HG02642 (cell line): ENCODE results near the gene KLHL21.
"Not testable (repeated sequence)": the region's sequence is repeated elsewhere in the genome, so short reads cannot be mapped to it uniquely, and the experiment has no call there.

Experiments used
- ATAC-seq: cut with Tn5 transposase; IDR thresholded peaks from one replicate; pipeline ENCODE4 v1.9.1; 2021; ENCODE audit warnings: mild to moderate bottlenecking; ENCODE audit not compliant: unreplicated experiment, poor library complexity

KLHL21 gene

DNA sequence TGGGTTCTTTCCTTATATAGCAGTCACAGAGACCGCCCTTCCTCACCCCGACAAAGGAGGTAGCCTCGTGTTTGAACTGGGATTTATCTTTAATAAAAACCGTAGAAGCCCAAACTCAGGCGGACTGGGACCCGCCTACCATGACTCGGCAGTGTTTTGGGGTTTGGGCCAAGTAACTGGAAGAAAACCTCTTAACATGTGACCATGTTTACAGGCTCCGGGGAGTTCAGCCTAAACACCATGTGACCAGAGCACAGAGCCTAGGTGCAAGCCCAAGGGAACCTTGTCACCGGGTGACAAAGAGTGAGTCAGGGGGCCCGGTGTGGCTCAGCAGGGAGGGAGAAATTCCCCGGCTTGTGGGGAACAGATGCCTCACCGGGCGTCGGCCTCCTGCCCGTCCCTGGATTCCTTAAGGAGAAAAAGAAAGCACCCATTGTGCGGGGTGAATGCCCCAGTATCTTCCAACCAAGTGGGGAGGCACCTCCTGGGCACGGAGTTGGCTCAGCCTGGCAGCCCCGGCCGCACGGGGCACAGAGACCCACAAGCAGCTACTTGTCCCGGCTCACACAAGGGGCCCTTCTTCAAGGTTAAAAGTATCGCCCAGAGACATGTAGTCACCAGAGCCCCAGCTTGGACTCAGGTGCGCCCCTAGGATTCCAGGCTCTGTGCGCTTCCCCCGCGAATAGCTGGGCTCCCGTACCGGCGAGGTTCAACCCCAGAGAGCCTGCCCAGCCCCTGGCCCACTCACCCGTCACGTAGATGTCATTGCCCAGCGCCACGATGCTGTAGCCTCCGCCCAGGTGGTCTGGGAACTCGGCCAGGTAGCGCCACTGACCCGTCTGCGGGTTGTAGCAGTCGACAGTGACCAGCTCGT, 1.4 kb downstream of the KLHL21 start:
- ATAC-seq: no peak

DNA sequence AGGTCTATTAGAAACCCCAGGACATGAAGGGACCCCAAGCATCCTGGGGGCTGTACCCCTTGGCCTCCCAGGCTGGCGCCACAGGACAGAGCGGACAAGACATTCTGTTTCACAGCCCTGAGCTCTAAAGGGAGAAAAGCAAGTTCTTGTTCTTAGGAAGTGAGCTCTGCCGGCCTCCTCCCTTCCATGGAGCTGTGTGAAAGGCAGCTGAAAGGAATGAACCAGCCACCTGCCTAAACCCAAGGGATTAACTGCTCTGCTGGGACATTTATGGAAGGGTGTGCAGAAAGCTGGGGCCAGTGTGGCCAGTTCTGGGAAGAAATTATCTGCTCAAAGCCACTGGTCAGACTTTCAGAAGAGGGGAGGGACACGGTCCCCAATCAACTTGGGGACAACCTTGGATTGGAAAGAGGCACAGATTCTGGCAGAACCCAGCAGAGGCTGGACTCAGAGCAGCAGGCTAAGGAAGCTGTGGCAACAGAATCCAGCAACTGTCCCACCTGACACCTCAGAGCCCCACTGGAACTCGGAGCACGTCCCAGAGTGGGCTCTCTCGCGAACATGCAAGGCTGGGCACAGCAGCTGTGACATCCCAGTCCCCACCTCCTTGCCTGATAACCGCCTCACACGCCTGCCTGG, 2.1 kb downstream of the KLHL21 start:
- no peak for ATAC-seq

DNA sequence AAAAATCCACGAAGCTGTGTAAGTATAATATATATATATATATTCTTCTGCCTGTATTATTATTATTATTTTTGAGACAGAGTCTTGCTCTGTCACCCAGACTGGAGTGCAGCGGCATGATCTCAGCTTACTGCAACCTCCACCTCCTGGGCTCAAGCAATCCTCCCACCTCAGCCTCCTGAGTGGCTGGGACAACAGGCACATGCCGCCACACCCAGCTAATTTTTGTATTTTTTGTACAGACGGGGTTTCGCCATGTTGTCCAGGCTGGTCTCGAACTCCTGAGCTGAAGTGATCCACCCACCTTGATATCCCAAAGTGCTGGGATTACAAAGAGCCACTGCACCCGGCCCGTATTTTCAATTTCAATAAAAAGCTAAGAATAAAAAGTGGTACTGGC, 2.7 kb downstream of the KLHL21 start:
- not testable (repeated sequence) for ATAC-seq

DNA sequence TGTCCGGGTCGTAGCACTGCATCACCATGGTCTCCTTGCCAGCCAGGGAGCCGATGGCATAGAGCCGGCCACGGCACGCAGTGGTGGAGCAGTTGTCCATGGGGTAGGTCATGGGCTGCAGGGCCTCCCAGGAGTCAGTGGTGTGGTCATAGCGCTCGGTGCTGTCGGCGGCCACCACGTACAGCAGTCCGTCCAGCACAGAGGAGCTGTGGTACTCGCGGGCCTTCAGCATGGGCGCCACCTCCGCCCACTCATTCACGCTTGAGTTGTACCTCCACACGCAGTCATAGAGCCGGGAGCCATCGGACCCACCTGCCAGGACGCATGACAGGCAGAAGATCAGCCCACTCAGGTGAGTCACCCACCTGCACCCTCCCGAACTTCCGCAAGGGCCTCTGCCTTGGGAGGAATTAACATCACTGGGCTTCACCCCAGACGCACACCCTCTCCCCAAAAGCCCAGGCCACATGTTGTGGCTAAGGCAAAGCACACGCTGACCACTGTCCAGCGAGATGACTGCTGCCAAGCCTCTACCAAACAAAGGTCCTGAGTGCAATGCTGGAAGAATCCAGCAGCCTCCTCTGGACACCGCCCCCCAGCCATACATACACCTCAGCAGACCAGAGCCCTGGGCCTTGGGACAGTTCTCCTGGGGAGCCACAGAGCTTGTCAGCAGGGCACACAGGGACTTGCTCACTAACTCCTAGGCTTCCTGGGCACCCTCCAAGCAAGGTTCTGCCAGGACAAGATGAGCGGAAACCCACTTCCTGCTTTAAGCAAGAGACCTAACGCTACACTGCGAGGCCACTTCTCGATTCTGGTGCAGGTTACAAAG, 3.3 kb downstream of the KLHL21 start:
- ATAC-seq: no peak

DNA sequence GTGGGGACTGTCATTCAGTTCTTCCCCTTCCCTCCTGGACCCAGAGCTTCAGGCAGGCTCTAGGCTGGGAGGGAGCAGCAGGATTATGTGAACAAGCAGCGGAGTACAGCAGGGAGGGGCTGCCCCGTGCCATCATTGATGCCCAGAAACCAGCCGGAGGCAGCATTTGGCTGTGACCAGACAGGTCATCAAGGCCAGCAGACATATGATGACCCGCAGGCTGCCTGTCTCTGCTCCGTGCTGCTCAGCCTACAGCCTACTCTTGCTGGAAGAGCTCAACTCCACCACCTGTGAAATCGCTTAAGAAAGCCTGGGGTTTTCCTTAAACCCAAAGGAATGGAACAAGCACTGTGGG, 4.9 kb downstream of the KLHL21 start:
- no peak for ATAC-seq

DNA sequence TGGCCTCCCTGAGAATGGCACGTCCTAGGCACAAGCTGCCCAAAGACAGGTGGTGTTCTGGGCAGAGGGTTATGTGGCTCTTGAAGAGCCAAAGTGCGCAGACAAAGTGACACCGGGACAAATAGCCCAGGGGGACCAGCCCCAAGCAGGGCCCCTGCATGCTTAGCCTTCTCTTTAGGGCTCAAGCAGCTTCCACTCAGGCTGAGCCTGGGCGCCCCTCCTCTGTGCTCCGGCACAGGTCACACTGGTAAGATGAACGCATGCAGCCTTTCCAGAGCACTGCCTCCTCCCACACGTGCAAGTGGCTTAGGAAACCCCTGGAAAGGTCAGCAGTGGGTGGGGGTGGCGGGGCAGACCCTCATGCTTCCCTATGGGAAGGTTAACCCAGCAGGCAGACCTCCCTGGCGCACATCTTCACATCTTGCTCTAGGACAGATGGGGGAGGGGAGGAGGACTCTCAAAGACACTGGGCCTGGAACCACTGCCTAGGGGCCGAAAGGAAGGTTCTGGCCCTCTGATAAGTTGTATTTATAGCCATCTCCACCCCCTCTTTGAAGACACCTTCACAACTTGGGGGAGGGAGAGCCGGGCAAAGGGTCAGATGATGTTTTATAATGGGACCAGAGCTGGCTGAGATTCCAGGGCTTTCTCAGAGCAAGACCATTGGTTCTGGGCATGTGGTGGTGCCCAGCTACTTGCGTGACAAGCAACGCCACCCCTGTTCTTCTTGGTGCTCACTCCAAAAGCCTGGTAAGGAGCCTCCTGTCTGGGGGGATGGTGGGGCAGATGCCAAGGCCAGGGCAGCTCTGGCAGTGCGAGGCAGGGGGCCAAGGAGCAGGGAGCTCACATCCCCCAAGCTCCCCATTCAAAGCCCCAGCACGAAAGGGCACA, 5.5 kb downstream of the KLHL21 start:
- ATAC-seq: no peak

DNA sequence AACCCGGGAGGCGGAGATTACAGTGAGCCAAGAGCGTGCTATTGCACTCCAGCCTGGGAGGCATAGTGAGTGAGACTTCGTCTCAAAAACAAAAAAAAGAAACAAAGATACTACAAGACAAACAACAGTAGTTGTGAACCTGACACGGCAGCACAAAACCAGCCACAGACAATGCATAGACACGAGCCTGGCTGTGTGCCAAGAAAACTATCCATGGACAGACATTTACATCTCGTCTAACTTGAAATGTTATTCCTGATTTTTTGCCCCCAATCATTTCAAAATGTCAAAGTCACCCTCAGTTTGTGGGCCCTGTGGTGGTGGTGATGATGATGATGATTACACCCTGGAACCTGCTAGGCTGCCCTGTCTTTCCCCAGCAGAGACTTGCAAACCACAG, 6.3 kb downstream of the KLHL21 start:
- ATAC-seq: no peak

DNA sequence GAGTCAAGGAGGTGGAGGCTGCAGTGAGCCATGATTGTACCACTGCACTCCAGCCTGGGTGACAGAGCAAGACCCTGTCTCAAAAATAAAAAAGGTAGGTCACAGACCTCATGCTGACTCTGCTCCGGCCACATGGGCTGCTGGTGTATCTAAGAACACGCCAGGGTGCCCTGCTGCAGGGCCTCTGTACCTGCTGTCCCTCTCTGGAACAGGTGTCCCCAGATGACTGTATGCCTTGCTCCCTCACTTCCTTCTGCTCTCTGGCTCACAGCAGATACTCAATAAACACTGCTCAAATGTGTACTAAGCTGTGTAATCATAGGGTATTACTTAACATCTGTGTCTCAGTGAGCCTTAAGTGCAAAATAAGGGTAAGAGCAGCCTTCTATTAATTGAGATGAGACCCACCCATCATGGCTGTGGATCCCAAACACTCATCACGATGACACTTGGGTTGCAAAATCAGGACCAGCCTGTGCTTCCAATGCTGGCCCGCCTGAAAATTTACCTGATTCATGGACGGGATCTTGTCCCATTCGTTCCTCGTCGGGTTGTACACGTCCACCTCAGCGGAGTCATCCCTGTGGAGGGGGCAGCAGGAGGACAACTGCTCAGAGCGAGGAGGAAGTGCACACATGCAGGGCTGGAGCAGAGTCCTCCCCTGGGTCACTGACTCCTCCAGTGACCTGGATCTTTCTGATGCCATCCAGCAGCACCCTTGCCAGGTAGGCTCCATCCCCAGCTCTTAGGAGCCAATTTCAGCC, 7.5 kb downstream of the KLHL21 start:
- ATAC-seq: no peak

DNA sequence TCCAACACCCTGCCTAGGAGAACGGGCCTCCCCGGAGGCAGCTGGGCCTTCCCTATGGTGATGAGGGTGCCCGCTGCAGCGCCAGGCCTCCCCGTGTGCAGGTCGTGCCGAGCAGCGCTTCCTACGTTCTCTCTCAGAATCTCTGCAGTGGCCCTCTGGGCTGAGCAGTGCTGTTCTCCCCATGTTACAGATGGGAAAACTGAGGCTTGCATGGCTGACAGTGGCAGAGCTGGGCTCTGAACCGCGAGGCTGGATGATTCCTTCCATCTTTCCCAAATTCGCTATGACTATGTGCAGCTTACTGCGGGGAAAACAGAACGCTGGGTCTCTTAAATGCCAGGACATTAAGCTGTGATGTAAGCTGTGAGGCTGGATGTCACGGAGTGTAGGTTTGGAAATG, 8.9 kb downstream of the KLHL21 start:
- ATAC-seq: no peak

DNA sequence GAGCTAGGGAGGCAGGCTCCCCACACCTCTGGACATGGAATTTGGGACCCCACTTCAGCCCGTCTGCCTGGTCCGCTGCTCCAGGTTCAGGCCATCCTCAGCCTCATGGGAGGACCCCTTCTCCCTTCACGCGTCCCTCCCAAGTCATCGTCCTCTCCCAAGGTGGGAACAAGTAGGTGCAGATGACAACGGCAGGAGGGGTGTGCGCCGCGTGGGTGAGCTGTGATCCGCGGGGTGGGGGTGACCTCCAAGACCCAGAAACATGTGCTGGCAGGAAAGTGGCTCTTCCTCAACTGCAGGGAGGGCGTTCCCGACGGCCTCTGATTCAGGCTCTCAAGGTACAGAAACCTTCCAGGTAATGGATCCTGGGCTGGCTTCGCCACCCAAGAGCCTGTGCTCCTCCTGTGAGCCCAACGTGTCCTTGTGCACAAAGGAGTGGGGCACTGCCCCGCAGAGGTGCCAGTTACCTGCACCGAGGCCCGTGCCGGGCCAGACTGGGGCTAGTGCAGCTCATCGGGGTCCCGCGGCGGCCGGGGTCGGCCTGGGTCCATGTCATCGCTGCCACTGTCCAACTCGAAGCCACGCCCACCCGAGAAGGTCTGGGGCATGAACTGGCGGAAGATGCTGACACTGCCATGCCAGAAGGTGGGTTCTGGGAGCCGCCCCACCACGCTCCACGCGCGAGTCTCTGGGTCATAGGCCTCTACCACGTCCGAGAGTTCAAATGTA, 9.6 kb downstream of the KLHL21 start:
- ATAC-seq: no peak

DNA sequence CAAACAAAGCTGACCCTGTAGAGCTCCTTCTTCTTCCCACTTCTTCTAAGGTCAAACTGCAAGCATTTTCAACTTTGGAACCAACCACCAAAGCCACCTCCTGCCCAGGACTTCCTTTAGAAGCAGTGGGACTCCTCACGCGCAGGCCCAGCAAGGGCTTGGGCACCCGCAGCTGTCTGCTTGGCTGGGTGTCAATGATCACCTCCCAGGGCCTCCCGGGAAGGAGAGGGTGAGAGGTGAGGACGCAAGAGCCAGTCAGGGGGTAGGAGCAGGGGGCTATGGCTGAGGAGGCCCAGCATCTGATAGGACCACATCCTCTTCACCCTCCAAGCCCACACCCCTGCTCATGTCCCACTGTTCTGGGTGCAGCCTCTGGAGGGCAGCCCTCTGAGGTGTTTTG, 10.2 kb downstream of the KLHL21 start:
- ATAC-seq: no peak

DNA sequence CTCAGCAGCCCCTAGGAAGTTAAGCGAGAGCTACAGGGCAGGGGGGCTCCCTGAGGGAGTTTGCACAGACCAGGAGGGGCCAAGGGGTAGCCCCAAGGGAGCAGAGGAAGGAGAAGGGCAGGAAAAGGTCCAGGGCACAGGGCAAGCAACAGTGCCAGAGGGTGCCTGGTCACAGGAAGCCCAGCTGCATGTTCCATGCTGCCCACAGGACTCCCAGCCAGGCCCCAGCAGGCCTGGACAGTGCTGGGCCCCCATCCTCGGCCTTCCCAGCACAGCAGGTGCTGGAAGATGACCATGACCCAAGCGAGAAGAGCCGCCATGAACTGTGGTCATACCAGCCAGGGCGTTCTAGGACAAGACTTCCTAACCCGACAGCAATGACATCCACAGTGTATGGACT, 11.0 kb downstream of the KLHL21 start:
- ATAC-seq: no peak

DNA sequence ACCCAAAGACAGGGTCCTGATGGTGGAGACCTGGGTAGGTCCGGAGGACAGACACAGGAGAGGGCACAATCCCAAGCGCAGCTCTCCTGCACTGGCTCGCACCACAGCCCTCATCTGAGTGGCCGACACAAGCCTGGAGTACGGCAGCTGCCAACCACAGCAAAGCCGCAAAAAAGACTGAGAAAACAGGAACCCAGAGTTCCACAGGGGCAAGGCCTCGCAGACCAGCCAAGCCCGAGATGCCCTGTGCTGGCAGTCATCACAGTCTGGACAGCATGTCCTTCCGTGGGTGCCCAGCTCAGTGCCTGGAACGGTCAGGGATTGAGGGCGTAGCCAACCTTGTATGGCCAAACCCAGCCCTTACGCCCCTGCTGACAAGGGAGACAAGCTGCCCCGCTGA, 11.4 kb downstream of the KLHL21 start:
- no peak for ATAC-seq

DNA sequence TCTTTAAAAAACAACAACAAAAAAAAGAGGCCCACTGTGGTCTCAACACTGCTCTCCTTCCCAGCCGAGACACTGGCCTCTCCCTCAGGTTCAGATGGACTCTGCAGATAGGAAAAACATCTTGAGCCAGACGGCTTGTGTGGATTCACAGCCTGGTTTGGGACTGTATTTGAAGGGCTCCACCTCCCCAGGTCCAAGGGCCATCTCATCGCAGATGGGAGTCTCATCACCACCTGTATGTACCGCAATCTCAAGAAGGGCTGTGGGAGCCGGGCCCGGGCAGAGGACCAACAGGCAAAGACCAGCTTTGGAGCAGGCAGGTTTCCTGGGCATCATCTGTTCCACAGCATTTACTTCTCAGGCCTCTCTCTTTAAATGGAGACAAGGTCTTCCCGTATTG, 12.6 kb downstream of the KLHL21 start:
- ATAC-seq: no peak

DNA sequence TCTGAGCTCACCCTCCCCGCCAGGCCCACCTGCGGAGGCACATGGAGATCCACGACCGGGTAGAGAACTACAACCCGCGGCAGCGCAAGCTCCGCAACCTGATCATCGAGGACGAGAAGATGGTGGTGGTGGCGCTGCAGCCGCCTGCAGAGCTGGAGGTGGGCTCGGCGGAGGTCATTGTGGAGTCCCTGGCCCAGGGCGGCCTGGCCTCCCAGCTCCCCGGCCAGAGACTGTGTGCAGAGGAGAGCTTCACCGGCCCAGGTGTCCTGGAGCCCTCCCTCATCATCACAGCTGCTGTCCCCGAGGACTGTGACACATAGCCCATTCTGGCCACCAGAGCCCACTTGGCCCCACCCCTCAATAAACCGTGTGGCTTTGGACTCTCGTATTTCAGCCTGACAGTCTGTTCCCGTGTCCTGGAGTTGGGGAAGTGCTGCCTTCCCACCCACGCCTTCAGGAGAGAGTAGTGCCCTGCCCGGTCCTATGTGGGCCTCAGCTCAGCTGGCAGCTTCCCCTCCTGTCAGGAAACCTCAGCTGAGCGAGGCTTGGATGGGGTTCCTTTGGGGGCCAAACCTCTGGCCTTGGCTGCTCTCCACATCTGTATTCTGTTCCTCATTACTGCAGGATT, 13.7 kb downstream of the KLHL21 start:
- no peak for ATAC-seq

DNA sequence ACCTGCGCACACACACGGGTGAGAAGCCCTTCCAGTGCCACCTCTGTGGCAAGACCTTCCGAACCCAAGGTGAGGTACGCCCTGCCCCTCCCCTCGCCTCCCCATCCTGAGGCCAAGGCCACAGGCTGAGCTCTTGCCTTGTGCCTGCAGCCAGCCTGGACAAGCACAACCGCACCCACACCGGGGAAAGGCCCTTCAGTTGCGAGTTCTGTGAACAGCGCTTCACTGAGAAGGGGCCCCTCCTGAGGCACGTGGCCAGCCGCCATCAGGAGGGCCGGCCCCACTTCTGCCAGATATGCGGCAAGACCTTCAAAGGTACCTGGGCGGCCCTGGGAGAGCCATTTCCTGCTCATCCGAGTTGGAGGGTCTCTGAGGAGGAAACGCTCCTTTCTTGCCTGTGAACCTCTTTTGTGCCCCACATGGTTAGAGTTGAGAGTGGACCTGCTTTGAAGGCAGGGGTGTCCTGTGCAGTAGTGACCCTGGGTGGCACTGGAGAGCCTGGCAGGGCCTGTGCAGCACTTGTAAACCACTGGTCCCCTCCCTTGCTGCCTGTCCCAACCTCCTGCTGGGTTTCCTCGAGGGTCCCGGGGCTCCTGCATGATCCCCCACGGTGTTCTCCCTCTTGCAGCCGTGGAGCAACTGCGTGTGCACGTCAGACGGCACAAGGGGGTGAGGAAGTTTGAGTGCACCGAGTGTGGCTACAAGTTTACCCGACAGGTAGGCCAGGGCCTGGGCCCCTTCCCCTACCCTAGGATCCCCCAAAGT, 14.4 kb downstream of the KLHL21 start:
- no peak for ATAC-seq

DNA sequence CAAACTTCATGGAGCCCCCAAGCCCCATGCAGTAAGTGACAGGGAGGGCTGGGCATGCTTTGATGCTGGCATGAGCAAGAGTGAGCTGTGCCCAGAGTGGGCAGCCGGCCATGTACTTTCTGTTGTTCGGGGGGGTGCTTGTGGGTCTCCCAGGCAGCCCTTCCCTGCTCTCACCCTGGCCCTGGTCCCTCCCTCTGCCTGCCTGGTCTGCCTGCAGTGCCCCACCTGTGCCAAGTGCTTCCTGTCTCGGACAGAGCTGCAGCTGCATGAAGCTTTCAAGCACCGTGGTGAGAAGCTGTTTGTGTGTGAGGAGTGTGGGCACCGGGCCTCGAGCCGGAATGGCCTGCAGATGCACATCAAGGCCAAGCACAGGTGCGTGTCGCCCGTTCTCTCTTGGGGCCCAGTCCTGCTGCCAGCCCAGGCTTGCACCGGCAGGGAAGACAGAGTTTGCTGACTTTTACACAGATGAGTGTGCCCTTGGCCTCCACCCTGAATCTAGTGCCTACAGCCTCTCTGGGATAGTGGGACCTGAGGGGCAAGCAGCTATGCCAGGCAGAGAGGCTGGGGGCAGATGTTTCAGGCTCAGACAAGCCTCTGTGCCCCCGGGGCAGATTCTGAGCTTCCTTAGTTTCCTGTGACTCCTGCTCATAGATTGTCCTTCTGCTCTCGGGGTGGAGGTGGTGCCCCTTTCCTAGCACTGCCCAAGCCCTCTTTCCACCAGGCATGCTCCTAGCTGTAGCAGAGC, 15.2 kb downstream of the KLHL21 start:
- no peak for ATAC-seq
